Peyer's patch (tissue), 4 donors: ENCODE measurements around the gene GPATCH2.

Experiments
- POLR2A ChIP-seq, 2 donors: fragments of 450-650 bp; IDR thresholded peaks; one replicate each; pipeline ENCODE4 v1.5.1; 2017; ENCODE audit warnings: antibody characterized with exemption in 2 of 2, mild to moderate bottlenecking in 2 of 2, moderate library complexity in 2 of 2
- TF ChIP-seq, protein P1 (sequence below), 6 experiments: fragments of 450-650 bp in 4 of 6; fragments of 200-600 bp in 2 of 6; sonication (generic) in 1 of 6; IDR thresholded peaks; one replicate each; pipeline ENCODE4 v1.5.1; 2017 to 2019; ENCODE audit warnings: antibody characterized with exemption in 6 of 6, mild to moderate bottlenecking in 3 of 6, moderate library complexity in 1 of 6

DNA sequence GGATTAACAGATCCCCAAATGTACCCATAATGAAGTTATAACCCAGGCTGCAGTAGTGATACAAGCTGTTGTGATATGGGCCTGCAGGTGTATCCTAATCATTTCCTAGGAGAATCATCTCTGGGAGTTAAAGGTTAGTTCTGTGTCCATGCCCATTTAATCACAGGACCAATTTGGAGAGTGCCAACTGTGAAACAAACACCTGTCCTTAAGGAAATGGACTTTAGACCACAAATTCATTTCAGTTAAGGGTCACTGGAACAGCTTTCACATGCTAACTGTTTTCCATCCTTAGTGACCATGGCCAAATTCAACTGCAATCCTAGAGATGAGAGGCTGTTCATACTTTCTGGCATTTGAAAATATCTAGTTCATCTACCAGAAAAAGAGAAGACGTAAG, 160.9 kb downstream of the GPATCH2 start:
- no peak for TF ChIP-seq POLR2A (IDR thresholded peaks at IDR 0.05)
- TF ChIP-seq, protein P1, sequence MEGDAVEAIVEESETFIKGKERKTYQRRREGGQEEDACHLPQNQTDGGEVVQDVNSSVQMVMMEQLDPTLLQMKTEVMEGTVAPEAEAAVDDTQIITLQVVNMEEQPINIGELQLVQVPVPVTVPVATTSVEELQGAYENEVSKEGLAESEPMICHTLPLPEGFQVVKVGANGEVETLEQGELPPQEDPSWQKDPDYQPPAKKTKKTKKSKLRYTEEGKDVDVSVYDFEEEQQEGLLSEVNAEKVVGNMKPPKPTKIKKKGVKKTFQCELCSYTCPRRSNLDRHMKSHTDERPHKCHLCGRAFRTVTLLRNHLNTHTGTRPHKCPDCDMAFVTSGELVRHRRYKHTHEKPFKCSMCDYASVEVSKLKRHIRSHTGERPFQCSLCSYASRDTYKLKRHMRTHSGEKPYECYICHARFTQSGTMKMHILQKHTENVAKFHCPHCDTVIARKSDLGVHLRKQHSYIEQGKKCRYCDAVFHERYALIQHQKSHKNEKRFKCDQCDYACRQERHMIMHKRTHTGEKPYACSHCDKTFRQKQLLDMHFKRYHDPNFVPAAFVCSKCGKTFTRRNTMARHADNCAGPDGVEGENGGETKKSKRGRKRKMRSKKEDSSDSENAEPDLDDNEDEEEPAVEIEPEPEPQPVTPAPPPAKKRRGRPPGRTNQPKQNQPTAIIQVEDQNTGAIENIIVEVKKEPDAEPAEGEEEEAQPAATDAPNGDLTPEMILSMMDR (IDR thresholded peaks at IDR 0.05) = no peak
